OCI-LY1 (cell line): ENCODE measurements around the gene SQOR.

ENCODE experiments used
- H2AFZ ChIP-seq: fragments of 200-600 bp; sonication (generic), shearing (Covaris generic); 2 replicates; pipeline ENCODE4 v1.6.0; 2014; ENCODE audit warnings: antibody characterized with exemption, mild to moderate bottlenecking, low read length
- H3F3A ChIP-seq: fragments of 200-600 bp; sonication (generic), shearing (Covaris generic); 2 replicates; pipeline ENCODE4 v1.6.0; 2014; ENCODE audit warnings: mild to moderate bottlenecking, antibody characterized with exemption, low read length, moderate library complexity; ENCODE audit not compliant: insufficient read depth
- H3K27ac ChIP-seq: fragments of 200-600 bp; sonication (generic); 2 replicates; pipeline ENCODE4 v1.5.1; 2014; ENCODE audit warnings: low read length, mixed run types, mild to moderate bottlenecking, low read depth; ENCODE audit not compliant: poor library complexity, severe bottlenecking
- H3K27me3 ChIP-seq: fragments of 200-600 bp; sonication (generic); 2 replicates; pipeline ENCODE4 v1.6.0; 2014; ENCODE audit warnings: antibody characterized with exemption, mild to moderate bottlenecking, low read length, moderate library complexity; ENCODE audit not compliant: insufficient read depth
- H3K36me3 ChIP-seq: fragments of 200-600 bp; sonication (generic); 2 replicates; pipeline ENCODE4 v1.6.1; 2014; ENCODE audit warnings: mild to moderate bottlenecking, antibody characterized with exemption, low read length, moderate library complexity, mixed read lengths; ENCODE audit not compliant: insufficient read depth
- H3K4me1 ChIP-seq: fragments of 200-600 bp; sonication (generic); 2 replicates; pipeline ENCODE4 v1.5.1; 2014; ENCODE audit warnings: mild to moderate bottlenecking, low read length, moderate library complexity; ENCODE audit not compliant: insufficient read depth, severe bottlenecking
- H3K4me2 ChIP-seq: fragments of 200-600 bp; sonication (generic), shearing (Covaris generic); 2 replicates; pipeline ENCODE4 v1.6.1; 2014; ENCODE audit warnings: low read length
- H3K4me3 ChIP-seq: fragments of 200-600 bp; sonication (generic); 2 replicates; pipeline ENCODE4 v1.5.1; 2014; ENCODE audit warnings: low read length, low read depth, mild to moderate bottlenecking, mixed read lengths; ENCODE audit not compliant: poor library complexity, severe bottlenecking
- H3K79me2 ChIP-seq: fragments of 200-600 bp; shearing (Covaris generic); 2 replicates; pipeline ENCODE4 v1.6.1; 2016; ENCODE audit warnings: mixed run types, low read length, mixed read lengths; ENCODE audit not compliant: insufficient read depth
- H3K9ac ChIP-seq: fragments of 200-600 bp; sonication (generic), shearing (Covaris generic); 2 replicates; pipeline ENCODE4 v1.6.1; 2014; ENCODE audit warnings: mild to moderate bottlenecking, low read length, mixed read lengths
- H3K9me2 ChIP-seq: fragments of 200-600 bp; sonication (generic), shearing (Covaris generic); 2 replicates; pipeline ENCODE4 v1.6.1; 2014; ENCODE audit warnings: low read depth, mild to moderate bottlenecking, low read length, mixed read lengths
- H3K9me3 ChIP-seq: fragments of 200-600 bp; shearing (Covaris generic); 2 replicates; pipeline ENCODE4 v1.6.1; 2014; ENCODE audit warnings: low read length, mixed read lengths
- H4K20me1 ChIP-seq: fragments of 200-600 bp; sonication (generic), shearing (Covaris generic); 2 replicates; pipeline ENCODE4 v1.6.0; 2016; ENCODE audit warnings: mild to moderate bottlenecking, low read length; ENCODE audit not compliant: insufficient read depth
- CTCF ChIP-seq: fragments of 200-600 bp; sonication (generic), shearing (Covaris generic); IDR thresholded peaks from 2 replicates; pipeline ENCODE4 v1.5.1; 2017; ENCODE audit warnings: mild to moderate bottlenecking, antibody characterized with exemption, low read length, moderate library complexity, mixed read lengths
- EZH2 ChIP-seq: fragments of 200-600 bp; sonication (generic), shearing (Covaris generic); IDR thresholded peaks from 2 replicates; pipeline ENCODE4 v1.8.0; 2017; ENCODE audit warnings: borderline replicate concordance, mixed run types, mild to moderate bottlenecking, antibody characterized with exemption, low read length, moderate library complexity, mixed read lengths

Gene SQOR

DNA sequence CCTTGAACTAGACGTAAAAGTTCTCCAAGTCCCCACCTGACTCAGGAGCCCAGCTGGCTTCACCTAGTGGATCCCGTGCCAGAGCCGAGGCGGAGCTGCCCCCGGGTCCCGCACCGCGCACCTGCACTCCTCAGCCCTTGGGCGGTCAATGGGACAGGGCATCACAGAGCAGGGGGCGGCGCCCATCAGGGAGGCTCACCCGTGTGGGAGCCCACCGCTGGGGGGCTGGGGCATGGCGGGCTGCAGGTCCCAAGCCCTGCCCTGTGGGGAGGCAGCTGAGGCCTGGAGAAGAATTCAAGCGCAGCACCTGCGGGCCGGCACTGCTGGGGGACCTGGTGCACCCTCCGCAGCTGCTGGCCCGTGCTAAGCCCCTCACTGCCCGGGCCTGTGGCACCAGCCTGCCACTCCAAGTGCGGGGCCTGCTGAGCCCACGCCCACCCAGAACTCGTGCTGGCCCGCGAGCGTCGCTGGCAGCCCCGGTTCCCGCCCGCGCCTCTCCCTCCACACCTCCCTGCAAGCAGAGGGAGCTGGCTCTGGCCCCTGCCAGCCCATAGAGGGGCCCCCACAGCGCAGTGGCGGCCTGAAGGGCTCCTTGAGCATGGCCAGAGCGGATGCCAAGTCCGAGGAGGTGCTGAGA is 16.2 kb downstream of the SQOR start:
- H3K4me1 ChIP-seq, result no peaks in the 10 kb centered on the region
- H3K27ac ChIP-seq, result no peak overlapping the region
- TF ChIP-seq EZH2 (no peak), CTCF (no peak)

GRCh38 chr15:45653702-45654424 is 19.0 kb downstream of the SQOR start:
- Histone ChIP-seq H3K9me2 (no peaks in the 10 kb centered on the region), H2AFZ (no peak overlapping the region), H3K4me2 (no peak overlapping the region), H3K4me1 (no peaks in the 10 kb centered on the region), H3K36me3 (no peaks in the 10 kb centered on the region), H3F3A (no peaks in the 10 kb centered on the region), H3K27ac (no peak overlapping the region), H3K9ac (no peak overlapping the region), H3K79me2 (no peaks in the 10 kb centered on the region), H3K4me3 (no peak overlapping the region), H3K27me3 (no peaks in the 10 kb centered on the region), H4K20me1 (no peaks in the 10 kb centered on the region), H3K9me3 (no peaks in the 10 kb centered on the region)
- no peak for TF ChIP-seq CTCF
- no peak for TF ChIP-seq EZH2

More for the DNA sequence above, 16.2 kb downstream of the SQOR start:
- Histone ChIP-seq H4K20me1 (no peaks in the 10 kb centered on the region), H3K9me2 (no peaks in the 10 kb centered on the region), H2AFZ (no peak overlapping the region), H3K9ac (no peak overlapping the region), H3K79me2 (no peaks in the 10 kb centered on the region), H3F3A (no peaks in the 10 kb centered on the region), H3K36me3 (no peaks in the 10 kb centered on the region), H3K4me2 (no peak overlapping the region), H3K27me3 (no peaks in the 10 kb centered on the region), H3K4me3 (no peak overlapping the region), H3K9me3 (no peaks in the 10 kb centered on the region)

DNA sequence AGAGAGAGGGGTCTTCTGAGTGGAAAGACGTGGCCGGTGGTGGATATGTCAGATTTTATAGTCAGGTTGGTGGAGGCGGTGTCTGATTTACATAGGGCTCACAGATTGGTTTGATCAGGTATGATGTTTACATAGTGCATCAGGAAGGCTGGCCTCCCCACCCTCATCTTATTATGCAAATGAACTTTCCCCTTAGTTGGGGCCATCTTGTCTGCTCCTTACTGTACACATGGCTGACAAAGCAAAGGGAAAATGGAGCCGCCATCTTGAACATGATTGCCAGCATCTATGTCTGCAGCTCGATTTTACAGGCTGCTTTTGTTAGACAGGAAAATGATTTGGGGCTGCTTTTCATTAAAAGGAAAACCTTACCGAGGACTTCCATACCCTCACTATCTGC is 19.9 kb downstream of the SQOR start:
- no peak overlapping the region for H3K27ac ChIP-seq
- H3K4me1 ChIP-seq, result no peaks in the 10 kb centered on the region

More for the DNA sequence above, 19.9 kb downstream of the SQOR start:
- Histone ChIP-seq H3K4me3 (no peak overlapping the region), H3K9me3 (no peaks in the 10 kb centered on the region), H2AFZ (no peak overlapping the region), H3K27me3 (no peaks in the 10 kb centered on the region), H3K9ac (no peak overlapping the region), H3F3A (no peaks in the 10 kb centered on the region), H3K9me2 (no peaks in the 10 kb centered on the region), H4K20me1 (no peaks in the 10 kb centered on the region), H3K79me2 (no peaks in the 10 kb centered on the region), H3K36me3 (no peaks in the 10 kb centered on the region), H3K4me2 (no peak overlapping the region)
- TF ChIP-seq CTCF, result no peak
- TF ChIP-seq EZH2, result no peak
